HCEC 1CT (cell line): Measurements from ENCODE around the gene LHX6.

Source experiments
- DNase-seq: peaks from one replicate; pipeline ENCODE4 v3.0.0-alpha.2; 2017

Gene LHX6

GRCh38 chr9:122215663-122216062 is 13.1 kb downstream of the LHX6 start:
- DNase-seq, result no peak

GRCh38 chr9:122214507-122214906 is 14.2 kb downstream of the LHX6 start:
- no peak for DNase-seq

- DNase-seq, result no peak
Observed at GRCh38 chr9:122213589-122214413, 15.0 kb downstream of the LHX6 start.

GRCh38 chr9:122213102-122213588 is 15.6 kb downstream of the LHX6 start:
- DNase-seq, result no peak

- no peak for DNase-seq
Observed at GRCh38 chr9:122212473-122213004, 16.2 kb downstream of the LHX6 start.

- no peak for DNase-seq
Observed at GRCh38 chr9:122209451-122209850, 19.3 kb downstream of the LHX6 start.

GRCh38 chr9:122207096-122207495 is 21.7 kb downstream of the LHX6 start:
- DNase-seq, result no peak

GRCh38 chr9:122206118-122207046 is 22.4 kb downstream of the LHX6 start:
- DNase-seq, result no peak

- no peak for DNase-seq
Observed at GRCh38 chr9:122205176-122205575, 23.6 kb downstream of the LHX6 start.

- DNase-seq, result no peak
Observed at GRCh38 chr9:122204491-122204890, 24.3 kb downstream of the LHX6 start.

GRCh38 chr9:122204055-122204454 is 24.7 kb downstream of the LHX6 start:
- DNase-seq, result no peak

GRCh38 chr9:122202111-122202510 is 26.6 kb downstream of the LHX6 start:
- DNase-seq, result no peak

- peak; percentile 28 for DNase-seq
Observed at GRCh38 chr9:122201641-122202040, 27.1 kb downstream of the LHX6 start.

GRCh38 chr9:122200960-122201595 is 27.7 kb downstream of the LHX6 start:
- DNase-seq, result no peak

- no peak for DNase-seq
Observed at GRCh38 chr9:122197882-122198281, 30.9 kb downstream of the LHX6 start.

- DNase-seq, result no peak
Observed at GRCh38 chr9:122197426-122197825, 31.3 kb downstream of the LHX6 start.

- DNase-seq, result no peak
Observed at GRCh38 chr9:122195875-122196274, 32.9 kb downstream of the LHX6 start.

GRCh38 chr9:122193651-122194050 is 35.1 kb downstream of the LHX6 start:
- no peak for DNase-seq

- DNase-seq, result no peak
Observed at GRCh38 chr9:122192914-122193525, 35.7 kb downstream of the LHX6 start.

- DNase-seq, result no peak
Observed at GRCh38 chr9:122192261-122192875, 36.4 kb downstream of the LHX6 start.

- no peak for DNase-seq
Observed at GRCh38 chr9:122191584-122191983, 37.2 kb downstream of the LHX6 start.
